HCT116 (cell line): Measurements from ENCODE around the gene SH3PXD2A. TPM values are rescaled to one million over a fixed set of nuclear protein-coding genes. Genes with fewer than 3 reads are reported as not detected.

ENCODE experiments used
- ATAC-seq: fragments of 200-7000 bp; cut with Tn5 transposase; 2 replicates; pipeline ENCODE4 v1.9.1; 2020; ENCODE audit warnings: mild to moderate bottlenecking, moderate library complexity
- BruUV-seq: library from RNA; stranded (reverse); fragments of 400-500 nt; replicated peaks from 2 replicates; lab custom pipeline; 2021; lab: Mats Ljungman, UMichigan
- CTCF ChIA-PET: fragments of 300-600 bp; sonication (Branson Sonifier 250); formaldehyde crosslinking; loops from one replicate; lab custom pipeline; 2021; ENCODE audit warnings: antibody characterized with exemption; lab: Charles Lee
- POLR2A ChIA-PET: fragments of 300-600, 350-600 bp; sonication (Branson Sonifier 250); formaldehyde crosslinking; loops from one replicate; lab custom pipeline; 2021; ENCODE audit warnings: antibody characterized with exemption; lab: Charles Lee
- RAD21 ChIA-PET, 2 experiments: fragments of 300-600 bp; sonication (Branson Sonifier 250); formaldehyde crosslinking; loops; one replicate each; lab custom pipeline; 2023; ENCODE audit warnings: low total read pairs in 2 of 2; ENCODE audit not compliant: uncharacterized antibody in 2 of 2, unreplicated experiment in 2 of 2, low non-redundant PET in 1 of 2; lab: Charles Lee
- DNase-seq: peaks from one replicate; pipeline ENCODE4 v3.0.0-alpha.2; 2010; ENCODE audit warnings: low read depth, low spot score
- H2AFZ ChIP-seq: fragments of 200-600 bp; shearing (Covaris generic), sonication (generic); 2 replicates; pipeline ENCODE4 v1.6.1; 2017; ENCODE audit warnings: low read depth, mixed run types, mixed read lengths, antibody characterized with exemption, low read length; ENCODE audit not compliant: poor library complexity, severe bottlenecking
- H3K27ac ChIP-seq: 2 replicates; pipeline ENCODE4 v1.5.1; 2012; ENCODE audit warnings: low read depth, low read length
- H3K27me3 ChIP-seq: fragments of 200-600 bp; sonication (generic); 2 replicates; pipeline ENCODE4 v1.6.1; 2016; ENCODE audit warnings: mixed run types, low read length, mixed read lengths; ENCODE audit not compliant: insufficient read depth
- H3K36me3 ChIP-seq, 2 experiments: fragments of 200-500 bp in 1 of 2; fragments of 200-600 bp in 1 of 2; sonication (Bioruptor generic) in 1 of 2; sonication (generic) in 1 of 2; 2 replicates each; pipeline versions ENCODE4 v1.5.1 to v1.6.1; 2014 to 2016; ENCODE audit warnings: low read length in 2 of 2, inconsistent platforms in 1 of 2, mixed read lengths in 1 of 2, mixed run types in 1 of 2; ENCODE audit not compliant: insufficient read depth in 2 of 2, control insufficient read depth in 1 of 2
- H3K4me1 ChIP-seq, 2 experiments: fragments of 200-600 bp in 1 of 2; sonication (generic) in 1 of 2; 2 replicates each; pipeline versions ENCODE4 v1.5.1 to v1.6.1; 2012 to 2017; ENCODE audit warnings: low read length in 2 of 2, inconsistent platforms in 1 of 2, mild to moderate bottlenecking in 1 of 2, mixed read lengths in 1 of 2, mixed run types in 1 of 2, moderate library complexity in 1 of 2; ENCODE audit not compliant: insufficient read depth in 2 of 2, control insufficient read depth in 1 of 2
- H3K4me2 ChIP-seq: fragments of 200-600 bp; sonication (generic); 2 replicates; pipeline ENCODE4 v1.6.1; 2017; ENCODE audit warnings: mixed run types, low read length, mixed read lengths
- H3K4me3 ChIP-seq, 2 experiments: fragments of 200-600 bp in 1 of 2; sonication (generic) in 1 of 2; replicated peaks in 1 of 2; 2 replicates each; pipeline ENCODE4 v1.5.1; 2011 to 2016; ENCODE audit warnings: low read length in 2 of 2, control low read depth in 1 of 2, low read depth in 1 of 2, mild to moderate bottlenecking in 1 of 2, mixed read lengths in 1 of 2, mixed run types in 1 of 2
- H3K79me2 ChIP-seq: fragments of 200-600 bp; sonication (generic); 2 replicates; pipeline ENCODE4 v1.6.1; 2017; ENCODE audit warnings: mild to moderate bottlenecking, mixed run types, low read length, moderate library complexity, mixed read lengths; ENCODE audit not compliant: insufficient read depth
- H3K9ac ChIP-seq: fragments of 200-600 bp; sonication (generic); 2 replicates; pipeline ENCODE4 v1.6.1; 2016; ENCODE audit warnings: low read length, mixed read lengths
- H3K9me2 ChIP-seq: fragments of 200-600 bp; sonication (generic), shearing (Covaris generic); 2 replicates; pipeline ENCODE4 v1.6.1; 2017; ENCODE audit warnings: mixed run types, mild to moderate bottlenecking, moderate library complexity; ENCODE audit not compliant: insufficient read depth
- H3K9me3 ChIP-seq, 2 experiments: fragments of 200-500 bp in 1 of 2; fragments of 200-600 bp in 1 of 2; sonication (Bioruptor generic) in 1 of 2; sonication (generic) in 1 of 2; 2 replicates each; pipeline ENCODE4 v1.6.1; 2014 to 2017; ENCODE audit warnings: low read length in 2 of 2, mixed read lengths in 2 of 2, inconsistent platforms in 1 of 2, low read depth in 1 of 2, mild to moderate bottlenecking in 1 of 2, mixed run types in 1 of 2, moderate library complexity in 1 of 2; ENCODE audit not compliant: control insufficient read depth in 1 of 2, insufficient read depth in 1 of 2
- H4K20me1 ChIP-seq: fragments of 200-600 bp; sonication (generic), shearing (Covaris generic); 2 replicates; pipeline ENCODE4 v1.6.1; 2017; ENCODE audit warnings: mixed run types, mild to moderate bottlenecking, moderate library complexity; ENCODE audit not compliant: insufficient read depth
- ATF3 ChIP-seq: IDR thresholded peaks from 2 replicates; pipeline ENCODE4 v1.6.1; 2012
- CBX3 ChIP-seq: IDR thresholded peaks from 2 replicates; pipeline ENCODE4 v1.6.1; 2012; ENCODE audit warnings: low read depth
- CEBPB ChIP-seq: IDR thresholded peaks from 2 replicates; pipeline ENCODE4 v1.6.1; 2012; ENCODE audit warnings: low read depth
- CTCF ChIP-seq, 3 experiments: fragments of 200-600 bp in 1 of 3; sonication (generic) in 1 of 3; IDR thresholded peaks in 2 of 3; conservative IDR thresholded peaks in 1 of 3; 2 replicates each; pipeline ENCODE4 v1.5.1; 2012 to 2017; ENCODE audit warnings: low read depth in 2 of 3, low read length in 2 of 3, antibody characterized with exemption in 1 of 3, borderline replicate concordance in 1 of 3, control low read depth in 1 of 3, mild to moderate bottlenecking in 1 of 3, mixed read lengths in 1 of 3, mixed run types in 1 of 3, moderate library complexity in 1 of 3; ENCODE audit not compliant: insufficient read depth in 1 of 3
- ELF1 ChIP-seq: IDR thresholded peaks from 2 replicates; pipeline ENCODE4 v1.6.1; 2012; ENCODE audit warnings: low read depth, borderline replicate concordance
- EZH2 ChIP-seq: fragments of 200-600 bp; sonication (generic); IDR thresholded peaks from 2 replicates; pipeline ENCODE4 v1.6.1; 2017; ENCODE audit warnings: antibody characterized with exemption, mixed run types
- REST ChIP-seq: IDR thresholded peaks from 2 replicates; pipeline ENCODE4 v1.6.1; 2012; ENCODE audit warnings: low read depth
- ZBTB33 ChIP-seq: IDR thresholded peaks from 2 replicates; pipeline ENCODE4 v1.6.1; 2011; ENCODE audit warnings: mild to moderate bottlenecking, low read length, moderate library complexity; ENCODE audit not compliant: insufficient replicate concordance; ENCODE audit errors: extremely low read depth
- intact Hi-C: fragments of 100-400 bp; cut with micrococcal nuclease; formaldehyde crosslinking; loops from 2 replicates; pipeline ENCODE4 v1.10.0; 2022
- total RNA-seq: library from RNA; stranded (reverse); gene quantifications from one replicate; pipeline ENCODE4 v1.2.1, GENCODE V29; 2021; ENCODE audit not compliant: unreplicated experiment

SH3PXD2A gene
- total RNA-seq, 1 experiment from 2014 or later, result 8.7 TPM

GRCh38 chr10:103778358-103779139, 76.8 kb downstream of the SH3PXD2A start:
- peaks cover 0 to 5% of the 10 kb centered on the region in 2 experiments; a peak in 1 of 4 replicates for H3K9me3 ChIP-seq
- no peaks in the 10 kb centered on the region for H3K9me2 ChIP-seq
- intact Hi-C loops, result no loop called here
- no peak overlapping the region for H3K4me2 ChIP-seq
- no peak overlapping the region for H3K4me3 ChIP-seq
- no peaks in the 10 kb centered on the region for H3K27me3 ChIP-seq
- H3K79me2 ChIP-seq, result no peaks in the 10 kb centered on the region
- ChIA-PET RAD21 (no interaction called here), CTCF (no interaction called here), POLR2A (no interaction called here)
- no peak overlapping the region for H3K27ac ChIP-seq
- DNase-seq (no peak), ATAC-seq (no peak)
- H4K20me1 ChIP-seq, result no peaks in the 10 kb centered on the region
- H3K9ac ChIP-seq, result no peak overlapping the region
- no peak for TF ChIP-seq ZBTB33
- TF ChIP-seq CBX3, result no peak
- no peak overlapping the region for H2AFZ ChIP-seq
- peaks cover 0 to 12% of the 10 kb centered on the region in 2 experiments; a peak in 2 of 4 replicates for H3K4me1 ChIP-seq
- no TSS peak for BruUV-seq
- no peaks in the 10 kb centered on the region for H3K36me3 ChIP-seq

GRCh38 chr10:103776878-103777591, 78.3 kb downstream of the SH3PXD2A start:
- no TSS peak for BruUV-seq
- Histone ChIP-seq H3K36me3 (no peaks in the 10 kb centered on the region), H3K4me1 (peaks cover 9 to 25% of the 10 kb centered on the region in 2 experiments), H2AFZ (no peak overlapping the region), H3K79me2 (no peaks in the 10 kb centered on the region), H3K4me3 (no peak overlapping the region), H3K9me3 (peaks cover 0 to 5% of the 10 kb centered on the region in 2 experiments; a peak in 1 of 4 replicates), H3K27ac (no peak overlapping the region), H3K9me2 (no peaks in the 10 kb centered on the region), H3K27me3 (no peaks in the 10 kb centered on the region), H3K4me2 (no peak overlapping the region), H4K20me1 (no peaks in the 10 kb centered on the region), H3K9ac (no peak overlapping the region)
- ChIA-PET POLR2A (no interaction called here), CTCF (no interaction called here), RAD21 (no interaction called here)
- ATAC-seq (no peak), DNase-seq (no peak)
- intact Hi-C loops, result no loop called here
- no peak for TF ChIP-seq ELF1
- TF ChIP-seq CEBPB, result no peak
- no peak for TF ChIP-seq CTCF (IDR thresholded peaks at IDR 0.05 in 2 of 3, conservative IDR thresholded peaks at IDR 0.05 in 1 of 3; ENCODE audit: borderline replicate concordance in 1 of 3, insufficient read depth in 1 of 3, low read depth in 2 of 3, low read length in 2 of 3)
- no peak for TF ChIP-seq EZH2
- no peak for TF ChIP-seq REST
- no peak for TF ChIP-seq ATF3
